ENCODE measurements around the gene STX4.
"Not testable (repeated sequence)": the region's sequence is repeated elsewhere in the genome, so short reads cannot be mapped to it uniquely, and the experiment has no call there.

- not testable (repeated sequence) for TF ChIP-seq CTCF (IDR thresholded peaks at IDR 0.05 in 2 of 3, conservative IDR thresholded peaks at IDR 0.05 in 1 of 3; ENCODE audit: insufficient read depth in 2 of 3, low read depth in 1 of 3, low read length in 3 of 3); ATF4 (CRISPR knock-in tag; IDR thresholded peaks at IDR 0.05); ATF7 (IDR thresholded peaks at IDR 0.05); MXI1 (IDR thresholded peaks at IDR 0.05; ENCODE audit: low read depth, low read length); POLR2A (conservative IDR thresholded peaks at IDR 0.05); EZH2 (IDR thresholded peaks at IDR 0.05; ENCODE audit: borderline replicate concordance, low read depth, low read length); EP300 (IDR thresholded peaks at IDR 0.05; ENCODE audit: low read length)
- TF ChIP-seq, protein P1, sequence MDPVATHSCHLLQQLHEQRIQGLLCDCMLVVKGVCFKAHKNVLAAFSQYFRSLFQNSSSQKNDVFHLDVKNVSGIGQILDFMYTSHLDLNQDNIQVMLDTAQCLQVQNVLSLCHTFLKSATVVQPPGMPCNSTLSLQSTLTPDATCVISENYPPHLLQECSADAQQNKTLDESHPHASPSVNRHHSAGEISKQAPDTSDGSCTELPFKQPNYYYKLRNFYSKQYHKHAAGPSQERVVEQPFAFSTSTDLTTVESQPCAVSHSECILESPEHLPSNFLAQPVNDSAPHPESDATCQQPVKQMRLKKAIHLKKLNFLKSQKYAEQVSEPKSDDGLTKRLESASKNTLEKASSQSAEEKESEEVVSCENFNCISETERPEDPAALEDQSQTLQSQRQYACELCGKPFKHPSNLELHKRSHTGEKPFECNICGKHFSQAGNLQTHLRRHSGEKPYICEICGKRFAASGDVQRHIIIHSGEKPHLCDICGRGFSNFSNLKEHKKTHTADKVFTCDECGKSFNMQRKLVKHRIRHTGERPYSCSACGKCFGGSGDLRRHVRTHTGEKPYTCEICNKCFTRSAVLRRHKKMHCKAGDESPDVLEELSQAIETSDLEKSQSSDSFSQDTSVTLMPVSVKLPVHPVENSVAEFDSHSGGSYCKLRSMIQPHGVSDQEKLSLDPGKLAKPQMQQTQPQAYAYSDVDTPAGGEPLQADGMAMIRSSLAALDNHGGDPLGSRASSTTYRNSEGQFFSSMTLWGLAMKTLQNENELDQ (CRISPR knock-in tag; IDR thresholded peaks at IDR 0.05; ENCODE audit: borderline replicate concordance): not testable (repeated sequence)
These were observed 21.5 kb upstream of the STX4 start for GRCh38 chr16:31011815-31012214.

Data from K562 (cell line).